Immature natural killer cell (primary cell): ENCODE data around the gene KRT74. TPM values are rescaled to one million over a fixed set of nuclear protein-coding genes. Genes with fewer than 3 reads are reported as not detected.

Source experiments
- DNase-seq, 3 donors: peaks; one replicate each; pipeline ENCODE4 v3.0.0; 2022; ENCODE audit warnings: mixed read lengths in 1 of 3
- H3K27ac Mint-ChIP-seq, 6 donors: one replicate each; pipeline ENCODE4 v1.8.0; 2020; ENCODE audit warnings: mixed read lengths in 6 of 6, mild to moderate bottlenecking in 5 of 6, inconsistent platforms in 4 of 6, moderate library complexity in 3 of 6
- H3K27me3 Mint-ChIP-seq, 3 donors: one replicate each; pipeline ENCODE4 v1.8.0; 2020 to 2021; ENCODE audit warnings: low read depth in 3 of 3, mild to moderate bottlenecking in 3 of 3, mixed read lengths in 3 of 3, moderate library complexity in 3 of 3, inconsistent platforms in 1 of 3
- H3K36me3 Mint-ChIP-seq, 3 donors: one replicate each; pipeline ENCODE4 v1.8.0; 2020; ENCODE audit warnings: mixed read lengths in 3 of 3, inconsistent platforms in 2 of 3, mild to moderate bottlenecking in 2 of 3
- H3K4me1 Mint-ChIP-seq, 2 donors: one replicate each; pipeline ENCODE4 v1.8.0; 2020; ENCODE audit warnings: inconsistent platforms in 2 of 2, mild to moderate bottlenecking in 2 of 2, mixed read lengths in 2 of 2, moderate library complexity in 1 of 2
- H3K4me3 Mint-ChIP-seq, 5 donors: one replicate each; pipeline ENCODE4 v1.8.0; 2020; ENCODE audit warnings: mild to moderate bottlenecking in 5 of 5, mixed read lengths in 5 of 5, inconsistent platforms in 3 of 5, moderate library complexity in 3 of 5
- H3K9me3 Mint-ChIP-seq, 6 donors: one replicate each; pipeline ENCODE4 v1.8.0; 2020; ENCODE audit warnings: mild to moderate bottlenecking in 6 of 6, mixed read lengths in 6 of 6, inconsistent platforms in 4 of 6, moderate library complexity in 3 of 6
- polyA plus RNA-seq, 3 donors: library from polyadenylated mRNA; unstranded; fragments of 300-500 nt; fragmentation: Illumina TruSeq; gene quantifications; one replicate each; pipeline ENCODE4 v1.2.3, GENCODE V29; 2021

The KRT74 gene
- polyA plus RNA-seq = not detected

DNA sequence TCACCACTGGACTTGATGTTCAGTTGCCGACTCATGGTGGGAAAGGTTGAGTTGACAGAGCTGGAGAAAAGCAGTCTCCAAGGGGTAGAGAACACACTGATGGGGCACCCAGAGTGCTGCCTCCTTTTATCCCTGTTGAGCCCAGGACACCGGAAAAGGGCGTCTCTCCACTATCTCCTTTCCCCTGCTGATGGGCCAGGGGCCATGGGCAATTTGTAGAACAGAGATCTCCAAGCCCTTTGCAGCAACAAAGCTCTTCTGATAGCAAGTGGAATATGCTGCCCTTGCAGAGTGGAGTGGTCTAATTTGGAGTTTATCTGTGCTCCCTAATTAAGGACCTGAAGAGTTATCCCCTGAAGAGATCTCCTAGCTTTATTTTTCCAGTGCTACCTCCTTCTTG, at the start of gene KRT74:
Gene KRT74 (minus strand): TSS at position 101 of the 400 bp plus-strand sequence. CDS start 66 bp downstream, at position 35.
- no peak for DNase-seq
- no peaks in the 10 kb centered on the region for H3K9me3 Mint-ChIP-seq
- H3K27ac Mint-ChIP-seq = peak within 1 kb of the TSS in 4 of 6 donors; percentile 5 to 40 (median 14)
- H3K36me3 Mint-ChIP-seq = no peaks in the 10 kb centered on the region
- no peak within 1 kb of the TSS for H3K4me3 Mint-ChIP-seq
- peaks cover 0 to 17% (median 10%) of the 10 kb centered on the region in 3 donors for H3K27me3 Mint-ChIP-seq
- H3K4me1 Mint-ChIP-seq = peaks cover 39 to 59% of the 10 kb centered on the region in 2 donors

DNA sequence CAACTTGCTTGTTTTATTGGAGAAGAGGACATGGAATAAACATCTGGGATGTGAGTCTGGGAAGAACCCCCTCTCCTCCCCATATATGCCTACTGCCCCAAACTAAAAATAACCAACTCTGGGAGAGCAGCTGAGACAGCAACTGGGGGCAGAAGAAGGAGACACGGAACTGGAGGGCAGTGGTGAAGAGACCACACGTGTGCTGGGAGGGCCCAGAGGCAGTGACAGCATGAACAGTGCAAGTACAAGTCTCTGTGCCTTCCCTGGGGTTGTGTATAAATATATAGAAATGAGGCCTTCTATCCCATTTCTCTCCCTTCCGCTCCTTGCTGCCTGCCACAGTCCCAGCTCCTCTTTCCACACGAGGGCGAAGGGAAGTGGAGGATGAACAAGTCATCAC, 48.7 kb upstream of the KRT74 start:
- H3K27ac Mint-ChIP-seq = peak overlapping the region in 3 of 6 donors; percentile 16 to 52 (median 31)
- H3K27me3 Mint-ChIP-seq = peaks cover 0 to 4% (median 0%) of the 10 kb centered on the region in 3 donors
- DNase-seq = no peak
- no peak overlapping the region for H3K4me3 Mint-ChIP-seq
- H3K9me3 Mint-ChIP-seq = peaks cover 0 to 5% (median 0%) of the 10 kb centered on the region in 6 donors
- peaks cover 32 to 37% of the 10 kb centered on the region in 2 donors for H3K4me1 Mint-ChIP-seq
- peaks cover 0 to 16% (median 9%) of the 10 kb centered on the region in 3 donors for H3K36me3 Mint-ChIP-seq

DNA sequence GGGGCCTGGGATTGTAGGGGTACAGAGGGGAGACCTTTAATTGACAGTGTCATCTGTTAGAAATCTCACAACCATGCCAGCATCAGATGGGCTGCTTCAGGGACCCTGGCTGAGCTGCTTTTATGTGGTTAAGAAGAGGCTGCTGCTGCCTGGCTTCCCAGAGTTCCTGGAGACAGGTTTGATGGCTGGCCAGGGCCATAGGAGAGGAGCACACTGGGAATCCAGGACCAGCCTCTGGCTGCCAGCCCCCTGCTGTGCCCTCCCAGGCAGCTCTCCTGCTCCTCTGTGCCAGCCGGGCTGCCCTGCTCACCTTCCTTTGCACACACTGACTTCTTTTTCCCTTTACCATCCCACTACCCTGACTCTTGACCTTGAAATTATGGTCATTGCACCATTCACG, 45.2 kb upstream of the KRT74 start:
- peaks cover 24 to 29% of the 10 kb centered on the region in 2 donors for H3K4me1 Mint-ChIP-seq
- H3K4me3 Mint-ChIP-seq = no peak overlapping the region
- peaks cover 0 to 5% (median 0%) of the 10 kb centered on the region in 6 donors for H3K9me3 Mint-ChIP-seq
- peak overlapping the region in 1 of 6 donors; percentile 82 for H3K27ac Mint-ChIP-seq
- H3K36me3 Mint-ChIP-seq = peaks cover 0 to 16% (median 9%) of the 10 kb centered on the region in 3 donors
- H3K27me3 Mint-ChIP-seq = peaks cover 0 to 8% (median 0%) of the 10 kb centered on the region in 3 donors
- no peak for DNase-seq

DNA sequence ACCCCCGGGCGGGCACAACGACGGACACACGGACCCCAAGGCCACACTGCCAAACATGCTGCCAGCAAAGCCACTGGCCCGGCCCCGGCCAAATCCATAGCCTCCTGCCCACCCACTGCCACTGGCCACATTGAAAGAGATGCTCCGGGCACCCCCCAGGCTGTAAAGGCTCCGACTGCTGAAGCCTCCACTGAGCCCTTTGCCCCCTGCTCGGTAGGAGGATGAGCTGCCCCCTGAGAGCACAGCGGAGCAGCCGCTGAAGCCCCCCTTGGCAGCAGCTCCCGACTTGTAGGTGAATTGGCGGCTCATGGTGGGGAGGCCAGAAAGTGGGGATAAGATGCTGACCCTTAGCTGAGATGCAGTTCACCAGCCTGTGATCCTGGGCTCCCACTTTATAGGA, 44.6 kb upstream of the KRT74 start, which contains the start of gene KRT73:
Gene KRT73 (minus strand): TSS at position 344 of the 400 bp plus-strand sequence. CDS start 35 bp downstream, at position 309.
- H3K9me3 Mint-ChIP-seq = peaks cover 0 to 5% (median 0%) of the 10 kb centered on the region in 6 donors
- H3K36me3 Mint-ChIP-seq = peaks cover 0 to 15% (median 9%) of the 10 kb centered on the region in 3 donors
- no peak for DNase-seq
- no peak within 1 kb of the TSS for H3K4me3 Mint-ChIP-seq
- H3K27ac Mint-ChIP-seq = peak within 1 kb of the TSS in 4 of 6 donors; percentile 20 to 82 (median 45)
- H3K27me3 Mint-ChIP-seq = peaks cover 0 to 8% (median 0%) of the 10 kb centered on the region in 3 donors
- H3K4me1 Mint-ChIP-seq = peaks cover 24 to 29% of the 10 kb centered on the region in 2 donors

DNA sequence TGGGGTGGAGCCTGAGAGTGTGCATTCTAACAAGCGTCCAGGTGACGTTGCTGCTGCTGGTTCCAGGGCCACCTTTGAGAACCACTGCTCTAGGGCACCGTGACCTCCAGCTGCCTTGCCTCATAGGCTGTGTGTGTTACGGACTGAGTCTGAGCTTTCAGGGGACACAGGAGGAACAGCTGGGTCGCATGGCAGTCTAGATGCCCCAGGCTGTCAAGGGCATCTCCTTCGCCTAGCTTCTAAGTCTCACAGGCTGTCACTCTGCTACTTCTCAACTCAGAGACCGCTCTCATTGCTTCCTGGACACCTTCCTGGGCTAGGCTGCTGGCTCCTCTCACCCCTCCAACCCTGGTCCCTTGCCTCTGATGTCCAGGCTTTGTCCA, 43.8 kb upstream of the KRT74 start:
- peaks cover 0 to 9% (median 4%) of the 10 kb centered on the region in 3 donors for H3K36me3 Mint-ChIP-seq
- no peaks in the 10 kb centered on the region for H3K9me3 Mint-ChIP-seq
- H3K4me1 Mint-ChIP-seq = peaks cover 23 to 25% of the 10 kb centered on the region in 2 donors
- DNase-seq = no peak
- peaks cover 0 to 8% (median 0%) of the 10 kb centered on the region in 3 donors for H3K27me3 Mint-ChIP-seq
- H3K4me3 Mint-ChIP-seq = no peak overlapping the region
- peak overlapping the region in 1 of 6 donors; percentile 24 for H3K27ac Mint-ChIP-seq

DNA sequence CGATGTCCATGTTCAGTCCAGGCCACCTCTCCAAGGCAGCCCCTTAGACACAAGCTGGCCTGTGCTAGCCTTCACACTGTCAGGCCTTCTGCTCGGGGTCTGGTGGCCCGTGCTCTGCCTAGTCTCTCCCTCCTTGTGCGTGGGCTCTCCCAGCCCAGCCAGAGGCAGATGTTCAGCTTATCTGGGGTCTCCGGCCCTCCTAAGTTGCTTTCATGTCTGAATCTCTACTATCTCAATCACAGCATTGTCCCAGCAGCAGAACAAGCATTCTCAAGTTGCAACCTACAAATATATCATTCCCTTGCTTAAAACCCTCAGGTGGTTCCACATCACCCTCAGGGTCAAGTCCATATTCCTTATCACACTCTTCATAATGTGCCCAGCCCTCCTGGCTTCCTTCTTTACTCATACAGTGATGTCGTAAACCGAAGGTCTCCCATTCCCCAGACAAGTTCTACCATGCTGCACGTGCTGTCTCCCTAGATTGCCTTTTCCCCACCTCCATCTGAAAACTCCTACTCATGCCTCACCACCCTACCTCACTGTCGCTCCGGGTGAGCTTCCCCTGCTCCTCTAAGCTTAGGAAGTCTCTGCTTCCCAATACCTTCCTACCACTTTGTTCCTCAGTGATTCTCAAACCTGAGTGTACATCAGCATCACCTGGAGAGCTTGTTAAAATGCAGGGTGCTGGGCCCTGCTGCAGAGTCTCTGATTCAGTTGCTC, 43.2 kb upstream of the KRT74 start:
- no peak for DNase-seq
- H3K36me3 Mint-ChIP-seq = peaks cover 0 to 9% (median 4%) of the 10 kb centered on the region in 3 donors
- peak overlapping the region in 4 of 6 donors; percentile 4 to 47 (median 28) for H3K27ac Mint-ChIP-seq
- H3K27me3 Mint-ChIP-seq = peaks cover 0 to 8% (median 0%) of the 10 kb centered on the region in 3 donors
- peaks cover 25 to 27% of the 10 kb centered on the region in 2 donors for H3K4me1 Mint-ChIP-seq
- no peak overlapping the region for H3K4me3 Mint-ChIP-seq
- H3K9me3 Mint-ChIP-seq = no peaks in the 10 kb centered on the region

DNA sequence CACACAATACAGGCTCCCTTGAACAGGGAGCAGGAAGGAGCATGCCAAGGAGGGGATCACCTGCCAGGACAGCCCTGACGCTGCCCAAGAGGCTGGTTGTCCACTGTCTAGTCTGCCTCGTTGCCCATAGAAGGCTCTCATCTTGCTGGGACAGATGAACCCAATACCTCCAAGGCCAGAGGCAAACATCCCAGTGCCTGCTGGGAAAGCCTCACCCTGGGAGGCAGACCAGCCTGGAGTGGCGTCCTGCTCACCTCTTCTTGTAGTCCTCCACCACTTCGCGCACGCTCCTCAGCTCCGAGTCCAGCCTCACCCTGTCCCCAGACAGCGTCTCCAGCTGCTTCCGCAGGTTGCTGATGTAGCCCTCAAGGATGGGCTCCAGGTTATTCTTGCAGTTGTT, 42.3 kb upstream of the KRT74 start:
- Mint-ChIP-seq H3K9me3 (no peaks in the 10 kb centered on the region), H3K36me3 (peaks cover 0 to 13% (median 4%) of the 10 kb centered on the region in 3 donors), H3K4me3 (no peak overlapping the region), H3K4me1 (peaks cover 23 to 32% of the 10 kb centered on the region in 2 donors), H3K27ac (peak overlapping the region in 5 of 6 donors; percentile 4 to 71 (median 47)), H3K27me3 (peaks cover 0 to 8% (median 0%) of the 10 kb centered on the region in 3 donors)
- DNase-seq = no peak

DNA sequence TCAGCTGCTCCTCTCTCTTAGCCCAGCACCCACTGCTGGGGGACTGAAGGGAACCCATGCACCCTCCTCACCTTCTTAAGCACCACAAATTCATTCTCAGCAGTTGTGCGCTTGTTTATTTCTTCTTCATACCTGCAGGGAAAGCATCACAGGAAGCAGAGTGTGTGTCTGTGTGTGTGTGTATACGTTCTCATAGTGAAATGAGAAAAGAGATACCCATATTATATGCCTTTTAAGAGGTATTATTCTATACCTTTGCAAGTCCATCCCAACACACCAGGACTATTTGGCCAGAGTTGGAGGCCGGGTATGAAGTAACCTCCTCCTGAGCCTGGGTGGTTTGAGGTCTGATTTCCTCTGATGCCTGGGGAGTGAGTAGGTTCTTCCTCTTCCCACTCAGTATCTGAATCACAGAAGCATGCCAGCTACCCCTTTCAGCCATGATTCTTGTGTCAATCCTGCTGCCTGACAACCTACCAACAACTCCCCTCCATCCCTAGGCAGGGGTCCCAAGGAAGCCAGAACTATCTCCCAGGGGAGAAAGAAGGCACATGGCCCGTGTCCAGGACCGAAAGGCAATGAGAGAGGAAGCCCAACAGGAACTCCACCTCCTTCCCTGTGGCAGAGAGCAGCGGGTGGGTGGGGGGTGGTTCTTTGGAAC, 41.7 kb upstream of the KRT74 start:
- Mint-ChIP-seq H3K9me3 (no peaks in the 10 kb centered on the region), H3K4me1 (peaks cover 24 to 32% of the 10 kb centered on the region in 2 donors), H3K27ac (peak overlapping the region; percentile 4 to 59 (median 40)), H3K27me3 (peaks cover 0 to 5% (median 0%) of the 10 kb centered on the region in 3 donors), H3K4me3 (no peak overlapping the region), H3K36me3 (peaks cover 0 to 9% (median 0%) of the 10 kb centered on the region in 3 donors)
- DNase-seq = no peak

DNA sequence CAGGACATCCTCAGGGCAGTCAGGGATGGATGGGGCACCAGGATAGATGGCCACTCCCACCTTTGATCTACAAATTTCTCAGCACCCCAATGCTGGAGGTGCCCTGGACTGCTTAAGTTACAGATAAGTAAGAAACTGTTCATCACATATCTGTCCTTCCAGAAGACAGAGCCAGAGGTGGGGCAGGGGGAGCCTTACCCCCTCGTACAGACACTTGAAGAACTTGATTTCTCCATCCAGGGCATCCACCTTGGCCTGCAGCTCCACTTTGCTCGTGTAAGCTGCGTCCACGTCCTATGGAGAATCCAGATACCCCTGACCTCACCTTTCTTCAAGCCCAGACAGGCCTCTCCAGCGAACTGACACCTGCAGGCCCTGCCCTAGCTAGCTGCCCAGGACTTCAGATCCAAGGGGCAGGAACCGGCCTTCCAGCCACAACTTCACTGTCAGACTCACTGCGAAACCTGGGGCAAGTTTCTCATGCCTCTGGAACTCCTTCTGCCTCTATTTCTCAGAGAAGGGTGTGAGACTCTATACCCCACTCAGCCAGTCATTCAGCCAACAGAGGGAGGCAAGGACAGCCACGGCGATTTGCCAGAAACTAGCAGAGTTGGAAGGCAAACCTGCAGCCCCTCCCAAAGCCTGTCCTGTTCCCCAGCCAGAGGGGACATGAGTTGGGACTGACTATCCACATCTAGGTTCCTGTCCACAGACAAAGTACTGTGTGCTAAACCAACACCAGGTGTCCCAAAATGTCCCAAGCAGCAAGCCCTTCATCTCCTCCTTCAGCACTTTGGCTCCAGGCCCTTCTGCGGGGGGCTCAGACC, 41.0 kb upstream of the KRT74 start:
- Mint-ChIP-seq H3K27ac (peak overlapping the region in 4 of 6 donors; percentile 24 to 84 (median 75)), H3K4me1 (peaks cover 29 to 39% of the 10 kb centered on the region in 2 donors), H3K36me3 (peaks cover 0 to 9% (median 0%) of the 10 kb centered on the region in 3 donors), H3K4me3 (no peak overlapping the region), H3K9me3 (no peaks in the 10 kb centered on the region), H3K27me3 (peaks cover 0 to 5% (median 0%) of the 10 kb centered on the region in 3 donors)
- DNase-seq = no peak

DNA sequence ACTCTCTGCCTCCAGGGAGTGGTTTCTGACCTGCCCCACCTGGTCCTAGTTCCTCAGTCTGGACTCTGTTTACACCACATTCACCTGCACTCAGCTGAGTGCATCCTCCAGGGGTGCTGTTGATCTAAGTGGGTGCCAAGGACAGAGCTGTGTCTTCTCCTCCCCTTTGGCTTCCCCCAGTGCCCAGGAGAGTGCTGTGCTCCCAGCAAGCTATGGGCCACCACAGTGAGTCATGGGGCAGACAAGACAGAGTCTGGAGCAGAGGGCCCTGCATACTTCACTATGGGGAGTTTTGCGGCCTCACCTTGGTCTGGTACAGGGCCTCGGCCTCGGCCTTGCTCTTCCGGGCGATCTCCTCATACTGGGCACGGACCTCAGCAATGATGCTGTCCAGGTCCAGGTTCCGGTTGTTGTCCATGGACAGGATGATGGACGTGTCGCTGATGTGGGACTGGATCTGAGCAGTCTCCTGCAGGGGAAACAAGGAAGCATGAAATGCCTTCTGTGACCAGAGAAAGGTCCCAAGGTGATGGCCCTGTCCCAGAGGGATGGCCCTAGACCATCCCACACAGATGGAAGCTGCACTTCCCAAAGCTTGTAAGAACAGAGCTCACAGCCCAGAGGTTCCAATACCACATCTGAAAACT, 39.9 kb upstream of the KRT74 start:
- no peak for DNase-seq
- no peak overlapping the region for H3K4me3 Mint-ChIP-seq
- peaks cover 0 to 5% (median 0%) of the 10 kb centered on the region in 3 donors for H3K27me3 Mint-ChIP-seq
- peaks cover 38 to 50% of the 10 kb centered on the region in 2 donors for H3K4me1 Mint-ChIP-seq
- peak overlapping the region in 5 of 6 donors; percentile 14 to 84 (median 75) for H3K27ac Mint-ChIP-seq
- peaks cover 0 to 5% (median 0%) of the 10 kb centered on the region in 3 donors for H3K36me3 Mint-ChIP-seq
- no peaks in the 10 kb centered on the region for H3K9me3 Mint-ChIP-seq

DNA sequence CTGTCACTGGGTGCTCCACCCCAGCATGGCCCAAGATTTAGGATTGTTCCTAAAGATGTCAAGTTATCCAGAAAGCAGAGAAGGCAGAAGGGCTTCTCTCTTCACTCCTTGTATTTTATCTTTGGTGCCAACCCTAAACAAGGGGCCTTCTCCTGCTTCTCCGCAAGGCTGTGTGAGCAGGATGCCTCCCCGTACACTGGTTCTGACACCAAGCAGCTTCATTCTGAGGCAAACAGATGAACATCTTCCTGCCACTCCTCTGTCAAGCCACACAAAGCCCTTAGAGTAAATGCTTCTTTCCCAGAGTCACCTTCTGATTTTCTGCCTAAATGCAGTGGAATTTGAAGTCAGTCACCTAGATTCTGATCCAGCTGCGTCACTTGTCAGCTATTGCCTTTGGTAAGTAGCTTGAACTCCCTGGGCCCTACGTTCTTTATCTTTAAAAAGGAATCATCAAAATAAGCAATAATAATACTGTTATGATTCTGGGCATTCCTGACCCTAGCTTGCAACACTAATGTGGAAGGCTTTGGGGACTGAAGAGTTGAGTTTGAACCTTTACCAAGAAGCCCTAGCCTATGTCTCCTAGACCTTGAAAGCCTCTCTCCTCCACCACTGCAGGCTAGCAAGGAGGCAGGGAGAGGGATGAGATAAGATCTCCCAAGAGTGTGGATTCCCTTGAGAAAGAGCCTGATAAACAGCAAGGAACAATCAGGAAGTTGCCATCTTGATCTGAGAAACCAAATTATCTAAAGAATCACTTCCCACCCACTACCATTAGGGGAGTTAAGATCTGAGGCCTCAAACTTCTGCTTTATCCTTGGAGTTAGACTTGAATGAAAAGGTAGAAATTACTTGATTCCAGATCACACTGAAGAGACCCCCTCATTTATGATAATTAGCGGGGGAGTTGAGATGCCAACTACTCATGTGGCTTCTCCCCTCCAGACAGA, 39.1 kb upstream of the KRT74 start:
- H3K27ac Mint-ChIP-seq = peak overlapping the region; percentile 3 to 84 (median 60)
- no peak overlapping the region for H3K4me3 Mint-ChIP-seq
- peaks cover 2 to 5% (median 2%) of the 10 kb centered on the region in 3 donors for H3K36me3 Mint-ChIP-seq
- H3K9me3 Mint-ChIP-seq = no peaks in the 10 kb centered on the region
- H3K4me1 Mint-ChIP-seq = peaks cover 40 to 53% of the 10 kb centered on the region in 2 donors
- peaks cover 0 to 5% (median 0%) of the 10 kb centered on the region in 3 donors for H3K27me3 Mint-ChIP-seq
- no peak for DNase-seq

DNA sequence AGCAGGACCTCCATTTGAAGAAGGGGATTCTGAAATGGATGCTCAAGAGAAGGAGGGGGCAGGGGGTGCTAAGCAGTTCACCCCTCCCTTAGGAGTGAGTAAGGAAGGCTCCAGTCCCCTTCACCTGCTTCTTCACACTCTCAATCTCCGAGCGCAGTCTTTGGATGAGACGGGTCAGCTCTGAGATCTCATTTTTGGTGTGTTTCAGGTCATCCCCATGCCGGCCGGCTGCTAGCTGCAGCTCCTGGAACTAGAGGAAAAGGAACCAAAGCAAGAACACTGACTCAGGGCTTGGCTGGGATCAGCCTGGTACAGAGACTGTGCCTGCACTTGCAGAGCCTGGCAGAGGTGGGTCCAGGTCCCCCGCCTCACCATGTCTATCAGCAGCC, 37.4 kb upstream of the KRT74 start:
- Mint-ChIP-seq H3K36me3 (peaks cover 5 to 8% (median 7%) of the 10 kb centered on the region in 3 donors), H3K4me3 (no peak overlapping the region), H3K4me1 (peaks cover 35 to 53% of the 10 kb centered on the region in 2 donors), H3K27ac (peak overlapping the region in 5 of 6 donors; percentile 70 to 90 (median 75)), H3K9me3 (no peaks in the 10 kb centered on the region), H3K27me3 (peaks cover 0 to 3% (median 2%) of the 10 kb centered on the region in 3 donors)
- no peak for DNase-seq
